PFSK-1 (cell line): Measurements from ENCODE around the gene GTF2H1.

Experiments used
- POLR2AphosphoS5 ChIP-seq: IDR thresholded peaks from 2 replicates; pipeline ENCODE4 v1.6.1; 2012; ENCODE audit warnings: low read depth, mild to moderate bottlenecking, control low read depth, low read length, moderate library complexity
- TAF1 ChIP-seq: IDR thresholded peaks from 2 replicates; pipeline ENCODE4 v1.6.1; 2012; ENCODE audit warnings: low read length, control low read depth, borderline replicate concordance; ENCODE audit not compliant: insufficient read depth

- TF ChIP-seq POLR2AphosphoS5 (no peak), TAF1 (no peak)
Observed at GRCh38 chr11:18372201-18372600, 49.8 kb downstream of the GTF2H1 start.
